ENCODE results near the gene CASD1.

Gene CASD1

GRCh38 chr7:94513565-94513860 is 3.9 kb downstream of the CASD1 start:
- DNase-seq (ENCODE audit: low spot score) = no peak

DNA sequence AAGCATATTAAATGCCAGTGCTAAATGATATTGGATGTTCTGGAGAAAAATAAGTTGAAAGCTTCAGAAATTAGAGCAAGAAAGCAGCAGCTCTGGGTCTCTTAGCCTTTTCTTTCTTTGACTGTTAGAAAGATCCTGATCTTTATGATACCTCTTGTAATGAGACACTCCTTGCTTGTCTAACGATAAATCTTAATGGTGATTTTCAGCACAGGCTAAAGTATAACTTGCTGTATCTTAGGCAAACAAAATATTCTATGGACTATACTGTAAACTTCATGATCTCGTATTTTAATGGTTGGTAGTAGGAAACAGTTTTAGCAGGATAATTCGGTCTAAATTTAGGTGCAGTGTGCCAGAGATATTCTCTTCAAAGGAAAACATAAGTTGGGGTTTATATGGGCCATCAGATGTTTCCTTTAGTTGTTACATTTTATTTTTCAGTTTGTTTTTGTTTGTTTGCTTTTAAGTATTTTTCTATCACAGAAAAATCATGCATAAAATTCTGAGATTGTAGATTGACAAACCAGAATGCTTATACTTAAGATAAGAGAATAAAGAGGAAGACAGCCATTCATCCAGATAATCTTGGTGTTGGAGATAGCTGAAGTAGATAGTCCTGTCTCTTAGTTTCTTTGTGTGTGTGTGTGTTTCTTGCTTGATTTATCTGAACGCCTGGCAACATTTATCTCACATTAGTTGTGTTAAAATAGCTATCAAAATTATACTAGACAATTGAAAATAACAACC is 4.7 kb downstream of the CASD1 start:
- DNase-seq (ENCODE audit: low spot score) = no peak

- DNase-seq (ENCODE audit: low spot score) = no peak
Observed at GRCh38 chr7:94514917-94515316, 5.3 kb downstream of the CASD1 start.

DNA sequence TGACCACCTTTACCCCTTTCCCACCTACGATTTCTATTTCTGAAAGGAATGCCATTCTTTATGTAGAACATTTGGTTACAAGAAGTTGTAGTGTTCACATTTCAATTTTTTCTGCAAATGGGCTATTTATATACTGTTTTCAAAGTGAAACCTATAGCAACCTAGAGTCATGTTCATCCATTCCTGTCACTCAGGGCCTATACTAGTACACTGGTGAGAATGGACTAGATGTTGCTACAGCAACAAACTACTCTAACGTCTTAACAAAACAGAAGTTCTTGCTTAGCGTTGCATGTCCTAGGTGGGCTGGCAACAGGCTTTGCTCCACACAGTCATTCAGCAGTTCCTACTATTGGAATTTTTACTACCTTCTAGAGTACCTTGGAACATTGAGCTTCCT is 16.3 kb downstream of the CASD1 start:
- no peak for DNase-seq (ENCODE audit: low spot score)

DNA sequence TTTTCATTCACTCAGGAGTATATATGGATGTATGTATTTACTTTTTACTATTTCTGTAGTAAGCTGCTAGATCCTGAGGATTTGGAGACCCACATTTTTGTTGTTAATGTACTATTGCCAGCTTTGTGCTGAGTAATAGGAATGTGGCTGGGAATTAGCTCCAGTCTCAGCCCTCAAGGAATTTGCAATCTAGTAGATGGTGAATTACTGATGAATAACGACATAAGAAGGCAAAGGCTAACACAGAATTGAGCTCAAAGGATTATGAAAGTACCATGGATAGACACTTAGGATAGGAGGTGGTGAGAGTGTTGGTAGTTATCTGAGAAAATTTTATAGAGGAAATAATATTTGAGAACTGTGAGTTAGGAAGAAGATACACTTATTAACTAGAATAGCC is 19.9 kb downstream of the CASD1 start:
- DNase-seq (ENCODE audit: low spot score) = no peak

- no peak for DNase-seq (ENCODE audit: low spot score)
Observed at GRCh38 chr7:94530109-94530508, 20.5 kb downstream of the CASD1 start.

GRCh38 chr7:94532676-94533075 is 23.1 kb downstream of the CASD1 start:
- DNase-seq (ENCODE audit: low spot score) = no peak

DNA sequence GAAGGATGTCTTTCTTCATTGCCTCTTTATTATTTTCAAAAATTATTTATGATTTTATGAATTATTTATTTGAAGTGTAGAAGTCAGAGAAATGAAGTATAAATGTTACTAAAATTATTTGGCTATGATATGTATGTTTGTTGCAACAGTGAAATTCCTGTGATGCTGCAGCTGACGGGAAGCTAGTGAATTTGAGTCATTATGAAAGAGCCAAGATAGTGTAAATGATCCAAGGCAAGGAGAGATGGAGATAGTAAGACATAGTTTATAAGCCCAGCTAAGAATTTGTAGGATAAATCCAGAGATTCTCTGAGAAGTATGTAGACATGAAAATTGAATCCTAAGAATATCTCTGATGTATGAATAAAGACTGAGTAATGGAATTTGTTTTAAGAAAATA is 30.8 kb downstream of the CASD1 start:
- DNase-seq (ENCODE audit: low spot score) = no peak

DNA sequence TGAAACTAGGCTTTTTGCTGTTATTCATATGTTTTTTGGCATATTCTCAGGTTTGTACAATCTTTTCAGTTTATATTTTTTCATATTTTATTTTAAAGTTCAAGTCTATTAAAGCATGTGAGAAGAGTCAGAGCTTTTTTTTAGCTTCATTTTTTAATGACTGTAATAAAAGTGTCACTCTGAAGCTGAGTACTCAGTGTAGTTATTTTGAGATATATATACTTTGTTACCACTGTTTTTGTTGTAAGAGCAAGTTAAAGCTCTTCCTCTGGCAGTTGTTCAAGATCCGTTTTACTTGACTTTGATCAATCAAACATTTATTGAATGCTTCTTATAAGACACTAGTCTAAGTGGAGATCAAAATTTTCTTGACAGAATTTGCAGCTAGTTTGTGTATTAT is 37.5 kb downstream of the CASD1 start:
- DNase-seq (ENCODE audit: low spot score) = no peak

- DNase-seq (ENCODE audit: low spot score) = no peak
Observed at GRCh38 chr7:94556028-94556427, 46.4 kb downstream of the CASD1 start.

GRCh38 chr7:94557215-94557614 is 47.6 kb downstream of the CASD1 start:
- DNase-seq (ENCODE audit: low spot score) = no peak

- no peak for DNase-seq (ENCODE audit: low spot score)
Observed at GRCh38 chr7:94559972-94560371, 50.4 kb downstream of the CASD1 start.

DNA sequence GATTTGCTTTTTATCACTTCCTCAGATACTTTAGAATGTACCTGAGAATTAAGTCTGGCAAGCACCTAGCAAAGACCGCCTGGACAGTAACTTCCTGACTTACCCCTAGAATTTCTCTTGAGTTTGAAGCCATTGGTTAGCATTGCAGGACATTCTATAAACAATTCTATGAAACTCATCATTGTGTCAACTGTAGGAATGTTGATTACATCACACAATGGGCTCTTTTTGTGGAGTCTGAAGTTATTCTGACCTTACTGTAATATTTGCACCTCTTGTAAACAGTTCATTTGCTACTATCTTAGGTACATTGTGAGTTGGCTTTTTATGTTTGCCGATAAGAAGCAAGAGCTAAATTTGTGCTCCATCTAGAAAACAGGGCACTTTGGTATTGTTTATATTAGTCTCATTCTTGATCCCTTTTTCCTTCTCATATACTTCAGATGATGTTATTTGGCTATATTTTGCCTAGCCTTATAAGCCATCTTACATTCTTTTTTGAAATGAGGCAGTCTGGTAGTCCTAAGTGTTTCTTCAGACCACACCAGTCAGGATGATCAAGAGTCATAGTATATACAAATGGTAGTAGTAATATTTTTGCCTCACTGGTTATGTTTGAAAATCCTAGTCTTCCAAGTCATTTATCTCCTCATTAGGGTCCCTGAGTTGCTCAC is 52.4 kb downstream of the CASD1 start:
- DNase-seq (ENCODE audit: low spot score) = no peak

GRCh38 chr7:94562525-94562924 is 52.9 kb downstream of the CASD1 start:
- no peak for DNase-seq (ENCODE audit: low spot score)

GRCh38 chr7:94565247-94565894 is 55.8 kb downstream of the CASD1 start:
- no peak for DNase-seq (ENCODE audit: low spot score)

DNA sequence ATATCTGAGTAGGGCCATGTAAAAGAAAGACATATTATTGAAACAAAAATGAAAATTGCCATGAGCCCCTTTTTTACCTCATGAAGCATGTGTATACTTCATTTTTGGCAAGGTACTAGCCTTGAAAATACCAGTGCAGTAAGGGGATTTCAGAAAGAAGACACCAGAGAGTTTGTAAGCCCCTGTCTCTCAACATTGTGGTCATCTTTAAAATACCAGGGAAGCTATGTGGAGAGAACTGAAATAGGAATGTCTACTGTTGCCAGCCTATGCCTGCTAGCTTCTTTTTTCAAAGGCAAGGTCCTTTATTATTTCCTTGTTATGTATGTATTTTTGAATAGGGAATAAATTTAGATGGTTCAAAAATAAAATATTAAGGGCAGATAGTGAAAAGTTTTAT is 57.8 kb downstream of the CASD1 start:
- DNase-seq (ENCODE audit: low spot score) = no peak

GRCh38 chr7:94571816-94572215 is 62.2 kb downstream of the CASD1 start:
- no peak for DNase-seq (ENCODE audit: low spot score)

- DNase-seq (ENCODE audit: low spot score) = no peak
Observed at GRCh38 chr7:94575646-94576045, 66.0 kb downstream of the CASD1 start.

- no peak for DNase-seq (ENCODE audit: low spot score)
Observed at GRCh38 chr7:94576316-94576715, 66.7 kb downstream of the CASD1 start.

- no peak for DNase-seq (ENCODE audit: low spot score)
Observed at GRCh38 chr7:94577357-94577756, 67.7 kb downstream of the CASD1 start.

GRCh38 chr7:94578614-94579013 is 69.0 kb downstream of the CASD1 start:
- no peak for DNase-seq (ENCODE audit: low spot score)

- no peak for DNase-seq (ENCODE audit: low spot score)
Observed at GRCh38 chr7:94579470-94579869, 69.9 kb downstream of the CASD1 start.

- DNase-seq (ENCODE audit: low spot score) = no peak
Observed at GRCh38 chr7:94580601-94581000, 71.0 kb downstream of the CASD1 start.

DNA sequence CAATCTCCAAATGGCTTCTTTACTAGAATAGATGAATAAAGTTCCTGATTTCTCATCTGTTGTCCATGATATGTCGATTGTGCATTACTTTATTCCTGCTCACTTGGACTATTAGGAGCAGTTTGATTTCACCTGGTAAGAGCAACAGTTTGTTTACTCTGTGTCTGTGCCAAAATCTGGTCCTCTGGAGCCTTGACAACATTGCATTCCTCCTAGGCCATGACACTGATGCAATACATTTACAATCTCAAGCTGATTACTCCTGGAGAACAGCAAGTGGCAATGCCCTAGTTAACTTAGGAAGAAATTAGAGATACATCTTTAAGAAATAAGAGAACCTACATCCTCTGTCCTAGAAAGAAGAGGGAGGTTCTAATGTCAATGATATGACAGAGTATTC is 74.5 kb downstream of the CASD1 start:
- no peak for DNase-seq (ENCODE audit: low spot score)
